ENCODE measurements around the gene UBE2U. TPM values are rescaled to one million over a fixed set of nuclear protein-coding genes. Genes with fewer than 3 reads are reported as not detected.

UBE2U gene
- total RNA-seq, 1 experiment from 2014 or later: not detected

DNA sequence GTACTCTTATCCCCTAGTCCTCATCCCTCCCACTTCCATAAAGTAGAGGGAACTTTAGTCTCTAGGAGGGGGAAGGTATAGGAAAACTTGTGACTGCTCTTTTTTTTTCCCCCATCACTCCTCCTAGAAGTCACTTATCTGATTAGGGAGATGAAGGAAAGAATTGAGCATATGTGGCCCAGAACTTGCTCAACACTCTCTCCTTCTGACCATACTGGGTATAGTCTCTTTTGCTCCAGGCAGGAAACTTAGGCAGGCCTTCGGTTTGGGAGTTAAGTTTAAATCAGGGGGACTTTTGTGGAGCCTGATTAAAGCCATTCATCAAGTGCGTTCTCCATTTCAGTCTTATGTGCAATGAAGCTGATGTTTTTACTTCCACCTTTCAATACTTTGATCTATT, 5.8 kb downstream of the UBE2U start:
- H3K4me2 ChIP-seq (ENCODE audit: low read length): no peak overlapping the region
- no peaks in the 10 kb centered on the region for H3K4me1 ChIP-seq (ENCODE audit: control insufficient read depth in 1 of 2, insufficient read depth in 2 of 2, low read length in 2 of 2)
- DNase-seq (ENCODE audit: low read depth, low spot score): no peak
- H3K36me3 ChIP-seq (ENCODE audit: control insufficient read depth in 1 of 2, insufficient read depth in 2 of 2, low read length in 2 of 2): no peaks in the 10 kb centered on the region
- no peaks in the 10 kb centered on the region for H4K20me1 ChIP-seq (ENCODE audit: insufficient read depth)
- ATAC-seq: no peak
- no peak overlapping the region for H3K27ac ChIP-seq (ENCODE audit: low read depth, low read length)
- no peak overlapping the region for H2AFZ ChIP-seq (ENCODE audit: low read depth, low read length, poor library complexity, severe bottlenecking)
- BruUV-seq (replicated peaks): no TSS peak
- H3K9ac ChIP-seq (ENCODE audit: low read length): no peak overlapping the region
- intact Hi-C loops (cut with micrococcal nuclease): no loop called here
- CTCF ChIA-PET: no interaction called here
- TF ChIP-seq ZNF274 (IDR thresholded peaks at IDR 0.05; ENCODE audit: low read depth, low read length) (no peak), EGR1 (IDR thresholded peaks at IDR 0.05; ENCODE audit: low read depth) (no peak), ZFX (IDR thresholded peaks at IDR 0.05) (no peak), POLR2AphosphoS5 (IDR thresholded peaks at IDR 0.05; ENCODE audit: low read depth, low read length) (no peak), POLR2A (IDR thresholded peaks at IDR 0.05; ENCODE audit: borderline replicate concordance, extremely low read depth, insufficient read depth, insufficient read length) (no peak), SP1 (IDR thresholded peaks at IDR 0.05; ENCODE audit: low read depth) (no peak), SRF (IDR thresholded peaks at IDR 0.05; ENCODE audit: low read depth) (no peak), ELF1 (IDR thresholded peaks at IDR 0.05; ENCODE audit: borderline replicate concordance, low read depth) (no peak), EZH2 (IDR thresholded peaks at IDR 0.05) (no peak), YY1 (IDR thresholded peaks at IDR 0.05; ENCODE audit: extremely low read depth, insufficient replicate concordance, low read depth, low read length) (no peak), EZH2phosphoT487 (IDR thresholded peaks at IDR 0.05; ENCODE audit: borderline replicate concordance) (no peak), FOSL1 (IDR thresholded peaks at IDR 0.05; ENCODE audit: low read depth) (no peak), CEBPB (IDR thresholded peaks at IDR 0.05; ENCODE audit: low read depth) (no peak), JUND (IDR thresholded peaks at IDR 0.05) (no peak), SIN3A (IDR thresholded peaks at IDR 0.05; ENCODE audit: low read depth) (no peak)
- TF ChIP-seq, protein P1, sequence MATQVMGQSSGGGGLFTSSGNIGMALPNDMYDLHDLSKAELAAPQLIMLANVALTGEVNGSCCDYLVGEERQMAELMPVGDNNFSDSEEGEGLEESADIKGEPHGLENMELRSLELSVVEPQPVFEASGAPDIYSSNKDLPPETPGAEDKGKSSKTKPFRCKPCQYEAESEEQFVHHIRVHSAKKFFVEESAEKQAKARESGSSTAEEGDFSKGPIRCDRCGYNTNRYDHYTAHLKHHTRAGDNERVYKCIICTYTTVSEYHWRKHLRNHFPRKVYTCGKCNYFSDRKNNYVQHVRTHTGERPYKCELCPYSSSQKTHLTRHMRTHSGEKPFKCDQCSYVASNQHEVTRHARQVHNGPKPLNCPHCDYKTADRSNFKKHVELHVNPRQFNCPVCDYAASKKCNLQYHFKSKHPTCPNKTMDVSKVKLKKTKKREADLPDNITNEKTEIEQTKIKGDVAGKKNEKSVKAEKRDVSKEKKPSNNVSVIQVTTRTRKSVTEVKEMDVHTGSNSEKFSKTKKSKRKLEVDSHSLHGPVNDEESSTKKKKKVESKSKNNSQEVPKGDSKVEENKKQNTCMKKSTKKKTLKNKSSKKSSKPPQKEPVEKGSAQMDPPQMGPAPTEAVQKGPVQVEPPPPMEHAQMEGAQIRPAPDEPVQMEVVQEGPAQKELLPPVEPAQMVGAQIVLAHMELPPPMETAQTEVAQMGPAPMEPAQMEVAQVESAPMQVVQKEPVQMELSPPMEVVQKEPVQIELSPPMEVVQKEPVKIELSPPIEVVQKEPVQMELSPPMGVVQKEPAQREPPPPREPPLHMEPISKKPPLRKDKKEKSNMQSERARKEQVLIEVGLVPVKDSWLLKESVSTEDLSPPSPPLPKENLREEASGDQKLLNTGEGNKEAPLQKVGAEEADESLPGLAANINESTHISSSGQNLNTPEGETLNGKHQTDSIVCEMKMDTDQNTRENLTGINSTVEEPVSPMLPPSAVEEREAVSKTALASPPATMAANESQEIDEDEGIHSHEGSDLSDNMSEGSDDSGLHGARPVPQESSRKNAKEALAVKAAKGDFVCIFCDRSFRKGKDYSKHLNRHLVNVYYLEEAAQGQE (IDR thresholded peaks at IDR 0.05; ENCODE audit: low read depth): no peak
- TF ChIP-seq, protein P2, sequence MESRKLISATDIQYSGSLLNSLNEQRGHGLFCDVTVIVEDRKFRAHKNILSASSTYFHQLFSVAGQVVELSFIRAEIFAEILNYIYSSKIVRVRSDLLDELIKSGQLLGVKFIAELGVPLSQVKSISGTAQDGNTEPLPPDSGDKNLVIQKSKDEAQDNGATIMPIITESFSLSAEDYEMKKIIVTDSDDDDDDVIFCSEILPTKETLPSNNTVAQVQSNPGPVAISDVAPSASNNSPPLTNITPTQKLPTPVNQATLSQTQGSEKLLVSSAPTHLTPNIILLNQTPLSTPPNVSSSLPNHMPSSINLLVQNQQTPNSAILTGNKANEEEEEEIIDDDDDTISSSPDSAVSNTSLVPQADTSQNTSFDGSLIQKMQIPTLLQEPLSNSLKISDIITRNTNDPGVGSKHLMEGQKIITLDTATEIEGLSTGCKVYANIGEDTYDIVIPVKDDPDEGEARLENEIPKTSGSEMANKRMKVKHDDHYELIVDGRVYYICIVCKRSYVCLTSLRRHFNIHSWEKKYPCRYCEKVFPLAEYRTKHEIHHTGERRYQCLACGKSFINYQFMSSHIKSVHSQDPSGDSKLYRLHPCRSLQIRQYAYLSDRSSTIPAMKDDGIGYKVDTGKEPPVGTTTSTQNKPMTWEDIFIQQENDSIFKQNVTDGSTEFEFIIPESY (IDR thresholded peaks at IDR 0.05; ENCODE audit: extremely low read depth, insufficient replicate concordance, low read length): no peak
- TF ChIP-seq, protein P3, sequence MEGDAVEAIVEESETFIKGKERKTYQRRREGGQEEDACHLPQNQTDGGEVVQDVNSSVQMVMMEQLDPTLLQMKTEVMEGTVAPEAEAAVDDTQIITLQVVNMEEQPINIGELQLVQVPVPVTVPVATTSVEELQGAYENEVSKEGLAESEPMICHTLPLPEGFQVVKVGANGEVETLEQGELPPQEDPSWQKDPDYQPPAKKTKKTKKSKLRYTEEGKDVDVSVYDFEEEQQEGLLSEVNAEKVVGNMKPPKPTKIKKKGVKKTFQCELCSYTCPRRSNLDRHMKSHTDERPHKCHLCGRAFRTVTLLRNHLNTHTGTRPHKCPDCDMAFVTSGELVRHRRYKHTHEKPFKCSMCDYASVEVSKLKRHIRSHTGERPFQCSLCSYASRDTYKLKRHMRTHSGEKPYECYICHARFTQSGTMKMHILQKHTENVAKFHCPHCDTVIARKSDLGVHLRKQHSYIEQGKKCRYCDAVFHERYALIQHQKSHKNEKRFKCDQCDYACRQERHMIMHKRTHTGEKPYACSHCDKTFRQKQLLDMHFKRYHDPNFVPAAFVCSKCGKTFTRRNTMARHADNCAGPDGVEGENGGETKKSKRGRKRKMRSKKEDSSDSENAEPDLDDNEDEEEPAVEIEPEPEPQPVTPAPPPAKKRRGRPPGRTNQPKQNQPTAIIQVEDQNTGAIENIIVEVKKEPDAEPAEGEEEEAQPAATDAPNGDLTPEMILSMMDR (IDR thresholded peaks at IDR 0.05 in 2 of 3, conservative IDR thresholded peaks at IDR 0.05 in 1 of 3; ENCODE audit: borderline replicate concordance in 1 of 3, insufficient read depth in 1 of 3, low read depth in 2 of 3, low read length in 2 of 3): no peak
- TF ChIP-seq, protein P4, sequence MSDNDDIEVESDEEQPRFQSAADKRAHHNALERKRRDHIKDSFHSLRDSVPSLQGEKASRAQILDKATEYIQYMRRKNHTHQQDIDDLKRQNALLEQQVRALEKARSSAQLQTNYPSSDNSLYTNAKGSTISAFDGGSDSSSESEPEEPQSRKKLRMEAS (IDR thresholded peaks at IDR 0.05): no peak
- no peaks in the 10 kb centered on the region for H3K9me3 ChIP-seq (ENCODE audit: control insufficient read depth in 1 of 2, insufficient read depth in 1 of 2, low read depth in 1 of 2, low read length in 2 of 2)
- no peaks in the 10 kb centered on the region for H3K79me2 ChIP-seq (ENCODE audit: insufficient read depth, low read length)
- H3K27me3 ChIP-seq (ENCODE audit: insufficient read depth, low read length): no peaks in the 10 kb centered on the region
- H3K4me3 ChIP-seq (replicated peaks in 1 of 2; ENCODE audit: low read depth in 1 of 2, low read length in 2 of 2): no peak overlapping the region
- H3K9me2 ChIP-seq (ENCODE audit: insufficient read depth): no peaks in the 10 kb centered on the region
- POLR2A ChIA-PET: no interaction called here
- RAD21 ChIA-PET (ENCODE audit: low non-redundant PET in 1 of 2, low total read pairs in 2 of 2, uncharacterized antibody in 2 of 2, unreplicated experiment in 2 of 2): no interaction called here
